ENCODE measurements around the gene CISTR.

- TF ChIP-seq CTCF (IDR thresholded peaks at IDR 0.05) (no peak), POLR2A (IDR thresholded peaks at IDR 0.05) (no peak)
These were observed 2.4 kb upstream of the CISTR start for GRCh38 chr12:53754188-53754585.

Measured in heart left ventricle (tissue), 13 donors.